Mesenchymal stem cell (in vitro differentiated cells and primary cell): ENCODE data around the gene MPP2.

Experiments used
- DNase-seq: peaks from one replicate; pipeline ENCODE4 v3.0.0-alpha.2; 2013
- H2AFZ ChIP-seq: one replicate; pipeline ENCODE4 v1.6.1; 2013; ENCODE audit warnings: low read depth, mild to moderate bottlenecking, control low read depth, inconsistent platforms, low read length, moderate library complexity
- H2AK5ac ChIP-seq: 2 replicates; pipeline ENCODE4 v1.6.1; 2013; ENCODE audit warnings: low read length, moderate library complexity, mild to moderate bottlenecking, inconsistent platforms; ENCODE audit not compliant: severe bottlenecking
- H2BK120ac ChIP-seq: one replicate; pipeline ENCODE4 v1.6.1; 2013; ENCODE audit warnings: low read depth, mild to moderate bottlenecking, inconsistent platforms, low read length, moderate library complexity
- H2BK12ac ChIP-seq, 2 experiments: one replicate each; pipeline ENCODE4 v1.6.1; 2013; ENCODE audit warnings: inconsistent platforms in 2 of 2, low read length in 2 of 2, mild to moderate bottlenecking in 2 of 2, moderate library complexity in 2 of 2, control low read depth in 1 of 2
- H2BK15ac ChIP-seq: one replicate; pipeline ENCODE4 v1.6.1; 2013; ENCODE audit warnings: mild to moderate bottlenecking, low read depth, inconsistent platforms; ENCODE audit not compliant: poor library complexity, severe bottlenecking
- H2BK5ac ChIP-seq: 2 replicates; pipeline ENCODE4 v1.6.1; 2013; ENCODE audit warnings: low read depth, mild to moderate bottlenecking, low read length, control low read depth, inconsistent platforms; ENCODE audit not compliant: poor library complexity, severe bottlenecking
- H3K14ac ChIP-seq, 2 experiments: one replicate each; pipeline ENCODE4 v1.6.1; 2013; ENCODE audit warnings: inconsistent platforms in 2 of 2, low read length in 2 of 2, control low read depth in 1 of 2, mild to moderate bottlenecking in 1 of 2, moderate library complexity in 1 of 2
- H3K18ac ChIP-seq, 2 experiments: one replicate each; pipeline ENCODE4 v1.6.1; 2013; ENCODE audit warnings: inconsistent platforms in 2 of 2, low read length in 2 of 2, control low read depth in 1 of 2, low read depth in 1 of 2, mild to moderate bottlenecking in 1 of 2
- H3K23ac ChIP-seq, 2 experiments: one replicate each; pipeline ENCODE4 v1.6.1; 2013; ENCODE audit warnings: inconsistent platforms in 2 of 2, low read length in 2 of 2, mild to moderate bottlenecking in 2 of 2, moderate library complexity in 2 of 2, control low read depth in 1 of 2
- H3K27ac ChIP-seq: 2 replicates; pipeline ENCODE4 v1.5.1; 2013; ENCODE audit warnings: mild to moderate bottlenecking, moderate library complexity, low read length, control low read depth, inconsistent platforms; ENCODE audit not compliant: poor library complexity, severe bottlenecking
- H3K27me3 ChIP-seq, 2 experiments: 2 replicates each; pipeline versions ENCODE4 v1.6.1 to v1.7.0; 2013; ENCODE audit warnings: low read length in 2 of 2, mild to moderate bottlenecking in 2 of 2, moderate library complexity in 2 of 2, control low read depth in 1 of 2, inconsistent platforms in 1 of 2; ENCODE audit not compliant: control insufficient read depth in 1 of 2, insufficient read depth in 1 of 2
- H3K36me3 ChIP-seq, 2 experiments: 2 replicates each; pipeline versions ENCODE4 v1.6.1 to v1.7.0; 2013; ENCODE audit warnings: low read length in 2 of 2, control low read depth in 1 of 2, inconsistent platforms in 1 of 2, low read depth in 1 of 2, mild to moderate bottlenecking in 1 of 2; ENCODE audit not compliant: insufficient read depth in 2 of 2, control insufficient read depth in 1 of 2
- H3K4ac ChIP-seq, 2 experiments: one replicate each; pipeline ENCODE4 v1.6.1; 2013; ENCODE audit warnings: inconsistent platforms in 2 of 2, low read length in 2 of 2, mild to moderate bottlenecking in 2 of 2, moderate library complexity in 2 of 2, control low read depth in 1 of 2, low read depth in 1 of 2
- H3K4me1 ChIP-seq: 2 replicates; pipeline ENCODE4 v1.6.1; 2013; ENCODE audit warnings: low read depth, low read length, control low read depth; ENCODE audit not compliant: control insufficient read depth, insufficient read depth
- H3K4me2 ChIP-seq: 2 replicates; pipeline ENCODE4 v1.6.1; 2013; ENCODE audit warnings: low read length, mild to moderate bottlenecking, inconsistent platforms; ENCODE audit not compliant: poor library complexity, severe bottlenecking
- H3K4me3 ChIP-seq, 2 experiments: 2 replicates each; pipeline versions ENCODE4 v1.5.1 to v1.7.0; 2013; ENCODE audit warnings: low read length in 2 of 2, mild to moderate bottlenecking in 2 of 2, control low read depth in 1 of 2, low read depth in 1 of 2; ENCODE audit not compliant: insufficient read depth in 1 of 2
- H3K79me1 ChIP-seq: replicated peaks from 2 replicates; pipeline ENCODE4 v1.6.1; 2013; ENCODE audit warnings: mild to moderate bottlenecking, control low read depth, low read length, inconsistent platforms; ENCODE audit not compliant: poor library complexity, severe bottlenecking
- H3K9ac ChIP-seq: 2 replicates; pipeline ENCODE4 v1.7.0; 2013; ENCODE audit warnings: mild to moderate bottlenecking, low read length, moderate library complexity
- H3K9me3 ChIP-seq: 2 replicates; pipeline ENCODE4 v1.7.0; 2013; ENCODE audit warnings: mild to moderate bottlenecking, low read length; ENCODE audit not compliant: control insufficient read depth
- H4K8ac ChIP-seq: one replicate; pipeline ENCODE4 v1.6.1; 2013; ENCODE audit warnings: inconsistent platforms, mild to moderate bottlenecking, low read length, moderate library complexity
- H4K91ac ChIP-seq: one replicate; pipeline ENCODE4 v1.6.1; 2013; ENCODE audit warnings: mild to moderate bottlenecking, low read length, inconsistent platforms
- WGBS: methylation state at CpG from one replicate; pipeline ENCODE4 v1.1.7; 2013; ENCODE audit warnings: mixed read lengths; 5-methylcytosine and 5-hydroxymethylcytosine counted together

MPP2 gene

GRCh38 chr17:43877451-43878155 lies 29.7 kb downstream of the MPP2 start:
- H4K91ac ChIP-seq = no peak overlapping the region
- H3K79me1 ChIP-seq = no peaks in the 10 kb centered on the region
- H3K4me2 ChIP-seq = no peak overlapping the region
- H3K4me1 ChIP-seq = peaks cover 8% of the 10 kb centered on the region
- H2AK5ac ChIP-seq = no peak overlapping the region
- no peak overlapping the region for H2BK12ac ChIP-seq
- H3K23ac ChIP-seq = no peak overlapping the region
- no peak overlapping the region for H3K18ac ChIP-seq
- H2BK5ac ChIP-seq = no peak overlapping the region
- no peak overlapping the region for H3K9ac ChIP-seq
- no peak overlapping the region for H3K4me3 ChIP-seq
- no peak for DNase-seq
- H3K9me3 ChIP-seq = no peaks in the 10 kb centered on the region
- no peaks in the 10 kb centered on the region for H3K36me3 ChIP-seq
- peaks cover 9 to 38% of the 10 kb centered on the region in 2 experiments for H3K27me3 ChIP-seq
- no peak overlapping the region for H4K8ac ChIP-seq
- WGBS = 90% methylated on average over 9 of the region's 10 CpGs
- H3K27ac ChIP-seq = no peak overlapping the region
- H2AFZ ChIP-seq = no peak overlapping the region
- no peak overlapping the region for H3K4ac ChIP-seq
- H2BK15ac ChIP-seq = no peak overlapping the region
- H3K14ac ChIP-seq = no peak overlapping the region
- no peak overlapping the region for H2BK120ac ChIP-seq

- H2BK120ac ChIP-seq = no peak overlapping the region
- H3K4ac ChIP-seq = no peak overlapping the region
- H4K91ac ChIP-seq = no peak overlapping the region
- H3K9me3 ChIP-seq = no peaks in the 10 kb centered on the region
- H3K18ac ChIP-seq = no peak overlapping the region
- H3K79me1 ChIP-seq = no peaks in the 10 kb centered on the region
- no peak overlapping the region for H2BK5ac ChIP-seq
- WGBS = 82% methylated on average over 7 of the region's 7 CpGs
- H3K4me2 ChIP-seq = no peak overlapping the region
- H3K27me3 ChIP-seq = peaks cover 14 to 44% of the 10 kb centered on the region in 2 experiments
- H3K27ac ChIP-seq = no peak overlapping the region
- no peak overlapping the region for H2AK5ac ChIP-seq
- H2BK15ac ChIP-seq = no peak overlapping the region
- no peak overlapping the region for H3K4me3 ChIP-seq
- no peak overlapping the region for H2AFZ ChIP-seq
- no peak overlapping the region for H3K23ac ChIP-seq
- no peak overlapping the region for H4K8ac ChIP-seq
- H3K36me3 ChIP-seq = no peaks in the 10 kb centered on the region
- no peak overlapping the region for H2BK12ac ChIP-seq
- H3K4me1 ChIP-seq = peaks cover 8% of the 10 kb centered on the region
- DNase-seq = no peak
- no peak overlapping the region for H3K14ac ChIP-seq
- H3K9ac ChIP-seq = no peak overlapping the region
Measured at GRCh38 chr17:43877031-43877430, 30.3 kb downstream of the MPP2 start.

- H2AK5ac ChIP-seq = no peak overlapping the region
- H3K18ac ChIP-seq = no peak overlapping the region
- H3K79me1 ChIP-seq = no peaks in the 10 kb centered on the region
- H3K4me1 ChIP-seq = peaks cover 8% of the 10 kb centered on the region
- H3K4me3 ChIP-seq = no peak overlapping the region
- H3K27me3 ChIP-seq = peaks cover 16 to 47% of the 10 kb centered on the region in 2 experiments
- H2BK120ac ChIP-seq = no peak overlapping the region
- H4K8ac ChIP-seq = no peak overlapping the region
- no peak overlapping the region for H3K23ac ChIP-seq
- H3K9ac ChIP-seq = no peak overlapping the region
- no peak overlapping the region for H3K27ac ChIP-seq
- H2BK15ac ChIP-seq = no peak overlapping the region
- H3K36me3 ChIP-seq = no peaks in the 10 kb centered on the region
- no CpG with 5 or more reads among the region's 3 CpGs for WGBS
- H2AFZ ChIP-seq = no peak overlapping the region
- no peak overlapping the region for H3K14ac ChIP-seq
- no peak overlapping the region for H3K4ac ChIP-seq
- DNase-seq = no peak
- no peak overlapping the region for H2BK5ac ChIP-seq
- no peak overlapping the region for H4K91ac ChIP-seq
- H3K9me3 ChIP-seq = no peaks in the 10 kb centered on the region
- no peak overlapping the region for H3K4me2 ChIP-seq
- H2BK12ac ChIP-seq = no peak overlapping the region
Measured at GRCh38 chr17:43875476-43876147, 31.7 kb downstream of the MPP2 start.

GRCh38 chr17:43874293-43874692 lies 33.0 kb downstream of the MPP2 start:
- no peak overlapping the region for H4K91ac ChIP-seq
- H3K79me1 ChIP-seq = no peaks in the 10 kb centered on the region
- no peak overlapping the region for H3K4ac ChIP-seq
- peaks cover 3% of the 10 kb centered on the region for H3K4me1 ChIP-seq
- no peak overlapping the region for H3K18ac ChIP-seq
- H2BK5ac ChIP-seq = no peak overlapping the region
- H2BK15ac ChIP-seq = no peak overlapping the region
- no peak overlapping the region for H3K4me3 ChIP-seq
- H3K36me3 ChIP-seq = no peaks in the 10 kb centered on the region
- peaks cover 23 to 55% of the 10 kb centered on the region in 2 experiments for H3K27me3 ChIP-seq
- no peak overlapping the region for H4K8ac ChIP-seq
- no peak overlapping the region for H2BK120ac ChIP-seq
- no peak overlapping the region for H3K4me2 ChIP-seq
- no peak overlapping the region for H2AK5ac ChIP-seq
- H3K14ac ChIP-seq = no peak overlapping the region
- 86% methylated on average over 3 of the region's 3 CpGs for WGBS
- no peak for DNase-seq
- H3K23ac ChIP-seq = no peak overlapping the region
- H3K9ac ChIP-seq = no peak overlapping the region
- no peak overlapping the region for H3K27ac ChIP-seq
- H2BK12ac ChIP-seq = no peak overlapping the region
- H3K9me3 ChIP-seq = no peaks in the 10 kb centered on the region
- H2AFZ ChIP-seq = no peak overlapping the region
